Globus pallidus (tissue), 1 donor: ENCODE results near the gene FBXL16.
"Not testable (repeated sequence)": the region's sequence is repeated elsewhere in the genome, so short reads cannot be mapped to it uniquely, and the experiment has no call there.

ENCODE experiments used
- DNase-seq: peaks from one replicate; pipeline ENCODE4 v3.0.0-alpha.2; 2015; ENCODE audit warnings: low spot score

Gene FBXL16

GRCh38 chr16:705431-706188, at the start of gene FBXL16:
TSS of gene FBXL16 (minus strand) at chr16:705801. CDS start at chr16:697405, 8,396 bp downstream.
- no peak for DNase-seq

DNA sequence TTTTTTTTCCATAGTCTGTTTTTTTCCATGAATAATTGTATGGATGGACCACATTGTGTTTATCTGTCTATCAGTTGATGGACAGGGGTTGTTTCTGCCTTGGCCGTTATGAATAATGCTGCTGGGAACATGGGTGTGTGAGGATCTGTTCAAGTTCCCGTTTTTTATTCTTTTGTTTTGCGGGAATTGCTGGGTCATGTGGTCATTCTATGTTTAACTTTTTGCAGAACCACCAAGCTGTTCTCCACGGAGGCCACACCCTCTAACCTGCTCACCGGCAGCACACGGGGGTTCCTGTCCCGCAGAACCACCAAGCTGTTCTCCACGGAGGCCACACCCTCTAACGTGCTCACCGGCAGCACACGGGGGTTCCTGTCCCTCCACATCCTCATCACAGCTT, 49.1 kb upstream of the FBXL16 start:
- no peak for DNase-seq

DNA sequence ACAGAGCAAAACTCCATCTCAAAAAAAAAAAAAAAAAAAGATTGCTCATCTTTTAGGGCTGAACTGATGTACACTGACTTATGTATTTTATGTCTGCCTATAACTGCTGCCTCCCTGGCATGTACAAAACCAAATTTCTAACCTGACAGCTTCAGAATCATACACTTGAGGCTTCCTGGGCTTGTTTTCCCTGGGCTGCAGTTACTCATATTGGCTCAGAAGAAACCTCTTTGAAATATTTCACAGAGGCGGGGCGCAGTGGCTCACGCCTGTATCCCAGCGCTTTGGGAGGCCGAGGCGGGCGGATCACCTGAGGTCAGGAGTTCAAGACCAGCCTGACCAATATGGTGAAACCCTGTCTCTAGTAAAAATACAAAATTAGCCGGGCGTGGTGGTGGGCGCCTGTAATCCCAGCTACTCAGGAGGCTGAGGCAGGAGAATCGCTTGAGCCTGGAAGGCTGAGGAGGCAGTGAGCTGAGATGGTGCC, 48.6 kb upstream of the FBXL16 start:
- not testable (repeated sequence) for DNase-seq

GRCh38 chr16:752007-752312, 46.4 kb upstream of the FBXL16 start:
- no peak for DNase-seq

DNA sequence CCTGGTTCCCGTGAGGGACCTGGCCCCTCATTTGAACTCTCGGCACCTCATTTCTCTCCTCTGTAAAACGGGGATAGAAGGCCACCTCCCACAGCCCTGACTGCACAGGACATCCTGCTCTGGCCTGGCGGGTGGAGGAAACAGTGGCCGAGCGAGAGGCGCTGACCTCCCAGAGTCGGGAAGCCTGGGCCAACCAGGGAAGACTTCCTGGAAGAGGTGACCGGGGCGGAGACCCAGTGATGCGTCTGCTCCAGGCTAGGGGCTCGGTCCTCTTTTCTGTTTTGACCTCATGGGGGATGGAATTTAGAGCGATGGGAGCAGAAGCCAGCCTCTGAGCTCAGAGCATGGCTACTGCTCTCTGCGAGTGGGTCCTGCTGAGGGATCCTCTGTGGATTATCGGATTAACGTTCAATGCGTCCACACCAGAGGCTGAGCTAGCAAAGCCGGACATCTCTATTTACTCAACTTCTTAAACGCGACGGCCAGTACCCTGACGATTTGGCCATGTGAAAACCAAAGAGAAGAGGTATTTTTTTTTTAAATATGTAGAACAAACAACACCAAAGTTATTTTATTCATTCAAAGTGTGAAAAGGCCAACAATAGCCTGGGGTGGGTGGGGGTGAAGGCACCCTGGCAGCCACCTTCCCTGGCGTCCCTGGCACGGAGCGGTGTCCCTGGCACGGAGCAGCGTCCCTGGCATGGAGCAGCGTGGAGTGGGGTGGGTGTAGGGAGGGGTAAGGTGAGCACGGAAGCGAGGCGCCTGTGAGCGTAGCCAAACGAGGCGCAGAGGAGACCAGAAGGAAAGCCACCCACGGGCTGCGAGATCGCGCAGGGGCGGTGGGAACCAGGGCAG, 45.8 kb upstream of the FBXL16 start:
- no peak for DNase-seq

DNA sequence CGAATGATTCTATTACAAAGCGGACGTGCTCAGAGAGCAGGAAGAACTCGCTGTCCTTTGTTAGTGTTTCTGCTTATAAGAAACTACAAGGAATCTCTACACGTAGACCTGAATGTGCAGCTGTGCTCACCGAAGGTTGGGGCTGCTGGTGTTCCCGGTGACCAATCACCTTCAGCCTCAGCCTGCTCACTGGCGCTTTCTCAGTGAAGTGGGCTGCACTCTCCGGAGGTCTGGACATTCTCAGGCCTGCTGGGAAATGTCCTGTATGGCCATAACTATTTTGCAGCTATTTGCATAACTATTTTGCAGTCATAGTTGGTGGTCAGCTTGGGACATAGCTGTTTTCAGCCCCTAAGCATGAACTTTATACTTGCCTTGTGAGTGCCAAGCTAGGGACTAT, 44.9 kb upstream of the FBXL16 start:
- no peak for DNase-seq

DNA sequence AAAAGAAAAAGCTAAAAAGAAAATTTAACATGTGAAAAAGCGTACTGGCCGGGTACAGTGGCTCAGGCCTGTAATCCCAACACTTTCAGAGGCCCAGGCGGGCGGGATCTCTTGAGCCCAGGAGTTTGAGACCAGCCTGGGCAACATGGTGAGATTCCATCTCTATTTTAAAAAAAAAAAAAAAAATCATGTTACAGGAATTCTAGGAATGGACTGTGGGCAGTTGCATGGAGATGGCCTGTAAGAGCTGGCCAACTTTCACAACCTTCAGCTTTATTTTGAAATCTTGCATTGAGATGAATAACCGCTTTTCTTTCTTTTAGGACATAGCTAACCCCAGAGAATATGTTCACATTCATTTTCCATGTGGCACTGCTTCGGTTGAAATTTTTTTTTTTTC, 43.4 kb upstream of the FBXL16 start:
- no peak for DNase-seq

- DNase-seq: no peak
Observed at GRCh38 chr16:747978-748746, 42.6 kb upstream of the FBXL16 start.

DNA sequence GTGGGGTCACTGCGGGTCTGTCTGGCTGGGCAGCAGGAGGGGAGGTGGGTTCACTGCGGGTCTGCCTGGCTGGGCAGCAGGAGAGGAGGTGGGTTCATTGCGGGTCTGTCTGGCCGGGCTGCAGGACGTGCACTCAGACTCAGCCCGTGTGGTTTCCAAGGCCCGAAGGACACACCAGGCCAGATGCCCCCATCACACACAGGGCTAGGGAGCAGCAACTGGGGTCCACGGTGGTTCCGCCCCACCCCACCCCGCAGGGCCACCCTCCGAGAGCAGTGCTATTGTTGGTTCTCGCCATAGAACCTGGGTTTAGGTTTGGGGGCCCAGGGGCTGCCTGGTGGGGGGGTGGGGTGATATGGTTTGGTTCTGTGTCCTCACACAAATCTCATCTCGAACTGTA, 41.0 kb upstream of the FBXL16 start:
- no peak for DNase-seq

DNA sequence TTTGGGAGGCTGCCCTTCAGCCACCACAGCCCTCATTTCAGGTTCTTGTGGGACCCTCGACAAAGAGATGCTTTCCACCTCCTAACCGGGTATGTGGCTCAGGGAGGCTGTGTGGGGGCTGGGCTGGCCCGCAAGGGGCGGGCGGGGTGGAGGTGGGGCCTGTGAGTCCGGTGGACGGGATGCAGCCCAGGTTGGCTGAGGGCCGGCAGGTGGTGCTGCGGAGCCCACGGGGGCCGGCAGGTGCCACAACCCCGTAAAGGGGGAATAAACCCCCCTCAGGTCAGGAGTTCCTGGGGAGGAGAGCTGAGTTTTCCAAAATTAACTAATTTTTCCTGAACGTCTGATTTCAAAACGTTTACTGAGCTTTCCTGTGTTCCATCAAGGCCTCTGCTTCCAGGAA, 40.1 kb upstream of the FBXL16 start:
- DNase-seq: no peak

- DNase-seq: no peak
Observed at GRCh38 chr16:743794-744500, 38.3 kb upstream of the FBXL16 start.

DNA sequence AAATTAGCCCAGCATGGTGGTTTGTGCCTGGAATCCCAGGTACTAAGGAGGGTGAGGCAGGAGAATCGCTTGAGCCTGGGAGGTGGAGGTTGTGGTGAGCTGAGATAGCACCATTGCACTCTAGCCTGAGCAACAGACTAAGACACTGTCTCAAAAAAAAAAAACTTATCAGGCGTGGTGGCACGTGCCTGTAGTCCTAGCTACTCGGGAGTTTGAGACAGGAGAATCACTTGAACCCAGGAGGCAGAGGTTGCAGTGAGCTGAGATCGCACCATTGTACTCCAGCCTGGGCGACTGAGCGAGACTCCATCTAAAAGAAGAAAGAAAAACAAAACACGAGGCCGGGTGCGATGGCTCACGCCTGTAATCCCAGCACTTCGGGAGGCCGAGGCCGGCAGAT, 37.3 kb upstream of the FBXL16 start:
- not testable (repeated sequence) for DNase-seq

DNA sequence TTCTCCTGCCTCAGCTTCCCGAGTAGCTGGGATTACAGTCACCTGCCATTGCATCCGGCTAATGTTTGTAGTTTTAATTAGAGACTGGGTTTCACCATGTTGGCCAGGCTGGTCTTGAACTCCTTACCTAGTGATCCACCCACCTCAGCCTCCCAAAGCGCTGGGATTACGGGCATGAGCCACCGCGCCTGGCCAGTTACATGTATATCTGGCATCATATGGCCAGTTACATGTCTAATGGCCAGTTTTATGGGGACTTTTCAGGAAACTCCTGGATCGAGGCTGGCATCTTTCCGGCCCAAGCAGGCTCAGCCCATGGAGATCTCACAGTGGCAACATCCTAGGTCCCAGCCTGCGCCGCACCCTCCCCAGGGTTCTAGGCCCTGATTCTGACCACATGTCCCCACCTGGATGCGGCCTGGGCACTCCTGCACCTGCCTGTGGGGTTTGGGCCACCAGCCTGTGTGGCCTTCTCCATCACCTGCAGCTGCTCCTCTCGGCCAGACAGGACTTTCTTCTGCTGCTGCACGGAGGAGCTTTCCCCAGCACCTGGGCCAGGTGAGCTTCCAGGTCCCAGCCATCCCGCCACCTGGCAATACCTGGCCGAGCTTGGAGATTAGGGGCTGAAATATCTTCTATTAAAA, 36.5 kb upstream of the FBXL16 start:
- DNase-seq: no peak

- peak; percentile 73 for DNase-seq
Observed at GRCh38 chr16:740764-741505, 35.3 kb upstream of the FBXL16 start, which contains the start of gene CIAO3. TSS of gene CIAO3 (minus strand) at chr16:740997. CDS start at chr16:740985, 12 bp downstream.

DNA sequence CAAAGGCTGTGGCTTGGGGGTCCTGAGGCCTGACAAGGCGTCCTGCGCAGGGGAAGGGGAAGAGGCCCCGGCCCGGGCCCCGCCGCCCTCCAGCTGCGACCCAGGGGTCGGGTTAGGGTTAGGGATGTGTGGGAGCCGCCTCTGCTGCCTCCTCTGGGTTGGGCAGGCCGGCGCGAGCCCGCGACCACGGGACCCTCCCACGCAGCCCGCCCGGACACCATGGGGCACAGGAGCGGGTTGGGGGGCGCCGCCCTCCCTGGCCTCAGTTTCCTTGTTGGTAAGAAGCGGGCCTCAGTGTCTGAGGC, 34.8 kb upstream of the FBXL16 start:
- DNase-seq: no peak

- DNase-seq: no peak
Observed at GRCh38 chr16:739560-740458, 34.2 kb upstream of the FBXL16 start.

- no peak for DNase-seq
Observed at GRCh38 chr16:736936-737481, 31.4 kb upstream of the FBXL16 start.

- DNase-seq: no peak
Observed at GRCh38 chr16:735982-736453, 30.4 kb upstream of the FBXL16 start.
